Measurements from ENCODE around the gene TSPAN18.

Gene TSPAN18

DNA sequence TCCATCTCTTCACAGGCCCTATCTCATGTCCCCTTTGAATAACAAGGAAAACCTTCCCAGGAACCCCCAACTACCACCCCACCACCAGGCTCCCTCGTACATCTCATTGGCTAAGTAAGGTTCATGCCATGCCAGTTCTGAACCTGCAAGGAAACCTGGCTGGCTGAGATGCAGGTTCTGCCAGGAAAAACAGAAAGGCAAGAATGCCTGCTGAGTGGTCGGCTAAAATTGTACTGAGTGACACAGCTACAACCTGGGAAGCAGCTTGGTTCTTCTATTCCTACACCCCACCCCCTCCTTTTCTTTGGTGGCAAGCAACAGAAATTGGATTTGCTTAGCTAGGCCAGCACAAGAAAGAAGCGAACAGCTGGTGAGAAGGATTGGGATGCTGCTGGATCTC is 36.1 kb upstream of the TSPAN18 start:
- in situ Hi-C loops (cut with MboI; ENCODE audit: low pct_unique_long_range_greater_than_20kb, low sequenced_read_pairs, unreplicated experiment), result no loop called here
- TF ChIP-seq, protein P1, sequence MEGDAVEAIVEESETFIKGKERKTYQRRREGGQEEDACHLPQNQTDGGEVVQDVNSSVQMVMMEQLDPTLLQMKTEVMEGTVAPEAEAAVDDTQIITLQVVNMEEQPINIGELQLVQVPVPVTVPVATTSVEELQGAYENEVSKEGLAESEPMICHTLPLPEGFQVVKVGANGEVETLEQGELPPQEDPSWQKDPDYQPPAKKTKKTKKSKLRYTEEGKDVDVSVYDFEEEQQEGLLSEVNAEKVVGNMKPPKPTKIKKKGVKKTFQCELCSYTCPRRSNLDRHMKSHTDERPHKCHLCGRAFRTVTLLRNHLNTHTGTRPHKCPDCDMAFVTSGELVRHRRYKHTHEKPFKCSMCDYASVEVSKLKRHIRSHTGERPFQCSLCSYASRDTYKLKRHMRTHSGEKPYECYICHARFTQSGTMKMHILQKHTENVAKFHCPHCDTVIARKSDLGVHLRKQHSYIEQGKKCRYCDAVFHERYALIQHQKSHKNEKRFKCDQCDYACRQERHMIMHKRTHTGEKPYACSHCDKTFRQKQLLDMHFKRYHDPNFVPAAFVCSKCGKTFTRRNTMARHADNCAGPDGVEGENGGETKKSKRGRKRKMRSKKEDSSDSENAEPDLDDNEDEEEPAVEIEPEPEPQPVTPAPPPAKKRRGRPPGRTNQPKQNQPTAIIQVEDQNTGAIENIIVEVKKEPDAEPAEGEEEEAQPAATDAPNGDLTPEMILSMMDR (IDR thresholded peaks at IDR 0.05; ENCODE audit: extremely low read depth, insufficient read depth, missing control alignments), result no peak
- DNase-seq (ENCODE audit: low spot score), result no peak

DNA sequence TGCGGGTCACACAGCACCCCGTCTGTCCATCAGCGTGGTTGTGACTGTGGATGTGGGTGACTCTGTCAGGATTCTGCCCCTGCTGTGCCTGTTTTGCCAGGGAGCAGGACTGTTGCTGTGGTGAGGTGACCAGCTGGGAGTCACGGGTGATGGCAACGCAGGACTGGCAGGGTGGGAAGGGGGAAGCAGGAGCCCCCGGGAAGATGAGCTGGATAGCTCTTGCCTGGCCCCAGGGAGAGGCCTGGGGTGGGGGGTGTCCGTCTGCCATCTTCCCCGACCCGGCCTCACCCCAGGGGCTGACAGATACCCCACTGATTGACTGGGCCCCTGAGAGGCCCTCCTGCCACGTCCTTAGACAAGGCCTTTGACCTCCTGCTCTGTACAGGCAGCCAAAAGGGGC is 34.3 kb upstream of the TSPAN18 start:
- TF ChIP-seq, protein P1 (IDR thresholded peaks at IDR 0.05; ENCODE audit: extremely low read depth, insufficient read depth, missing control alignments), result no peak
- in situ Hi-C loops (cut with MboI; ENCODE audit: low pct_unique_long_range_greater_than_20kb, low sequenced_read_pairs, unreplicated experiment), result no loop called here
- DNase-seq (ENCODE audit: low spot score), result no peak

DNA sequence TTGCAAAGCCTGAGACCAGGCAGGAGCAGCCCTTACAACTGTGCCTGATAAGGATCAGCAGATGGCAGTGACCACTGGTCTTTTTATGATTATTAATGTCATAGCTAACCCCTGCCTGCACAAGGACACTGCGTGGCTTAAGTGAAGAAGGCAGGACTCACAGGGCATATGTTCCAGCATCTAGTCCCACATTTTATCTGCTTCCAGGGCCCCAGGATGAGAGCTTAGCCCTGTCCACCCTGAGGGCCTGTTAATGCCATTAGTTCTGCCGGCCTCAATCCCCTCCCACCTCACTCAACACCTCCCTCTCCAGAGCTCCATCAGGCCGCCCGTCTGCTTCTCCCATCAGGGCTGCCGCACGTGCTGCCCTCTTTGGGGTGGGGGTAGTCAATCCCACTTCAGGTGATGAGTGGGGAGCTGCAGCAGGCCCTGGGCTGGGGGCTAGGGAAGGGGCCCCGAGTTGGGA is 33.1 kb upstream of the TSPAN18 start:
- no peak for DNase-seq (ENCODE audit: low spot score)
- TF ChIP-seq, protein P1 (IDR thresholded peaks at IDR 0.05; ENCODE audit: extremely low read depth, insufficient read depth, missing control alignments), result no peak
- in situ Hi-C loops (cut with MboI; ENCODE audit: low pct_unique_long_range_greater_than_20kb, low sequenced_read_pairs, unreplicated experiment), result no loop called here

DNA sequence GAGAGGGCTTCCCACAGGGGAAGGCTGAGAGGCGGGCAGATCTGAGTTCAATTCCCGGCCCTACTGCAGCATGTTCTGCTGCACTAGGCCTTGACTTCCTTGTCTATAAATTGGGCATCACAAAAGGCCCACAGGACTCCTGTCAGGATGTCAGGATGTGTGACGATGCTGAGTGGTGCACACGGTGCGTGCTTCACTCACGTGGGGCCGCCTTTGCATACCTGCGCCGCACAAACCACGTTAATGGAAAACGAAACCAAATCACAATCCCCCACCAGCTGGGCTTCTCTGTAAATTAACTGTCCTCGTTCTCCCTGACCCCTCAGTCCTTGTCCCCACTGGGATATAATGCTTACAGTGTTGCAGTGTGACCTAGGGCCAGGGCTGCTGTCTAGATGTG is 32.3 kb upstream of the TSPAN18 start:
- TF ChIP-seq, protein P1 (IDR thresholded peaks at IDR 0.05; ENCODE audit: extremely low read depth, insufficient read depth, missing control alignments), result no peak
- DNase-seq (ENCODE audit: low spot score), result no peak
- in situ Hi-C loops (cut with MboI; ENCODE audit: low pct_unique_long_range_greater_than_20kb, low sequenced_read_pairs, unreplicated experiment), result no loop called here

DNA sequence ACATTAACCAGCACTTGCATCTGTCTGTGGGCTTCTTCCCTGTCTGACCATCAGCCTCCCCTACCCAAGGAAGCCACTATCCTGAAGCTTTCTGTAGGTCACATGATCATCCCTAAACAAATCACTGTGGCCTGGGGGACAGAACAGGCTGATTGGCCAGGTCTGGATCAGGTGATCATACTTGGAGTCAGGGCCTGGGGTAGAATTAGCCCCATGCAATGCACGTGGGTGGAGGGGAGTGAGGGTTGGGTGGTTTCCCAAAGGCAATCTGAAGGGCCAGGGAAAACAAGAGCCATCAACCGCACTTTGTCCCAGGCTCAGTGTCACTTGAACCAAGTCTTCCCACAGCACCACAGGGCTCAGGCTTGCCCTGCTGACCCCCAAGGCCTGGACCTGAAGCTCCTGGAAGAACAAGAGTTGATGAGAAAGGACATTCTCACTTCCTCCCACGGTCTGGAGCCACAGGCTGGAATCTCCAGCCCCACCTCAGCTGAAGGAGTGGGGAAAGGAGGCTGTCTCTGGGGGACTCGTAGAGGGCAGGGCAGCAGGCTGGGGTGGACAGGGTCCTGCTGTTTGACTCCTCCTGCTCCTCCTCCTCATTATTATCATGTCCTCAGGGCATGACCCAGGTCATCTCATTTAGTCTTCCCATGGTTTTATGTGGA is 31.5 kb upstream of the TSPAN18 start:
- TF ChIP-seq, protein P1 (IDR thresholded peaks at IDR 0.05; ENCODE audit: extremely low read depth, insufficient read depth, missing control alignments), result no peak
- in situ Hi-C loops (cut with MboI; ENCODE audit: low pct_unique_long_range_greater_than_20kb, low sequenced_read_pairs, unreplicated experiment), result no loop called here
- DNase-seq (ENCODE audit: low spot score), result no peak

DNA sequence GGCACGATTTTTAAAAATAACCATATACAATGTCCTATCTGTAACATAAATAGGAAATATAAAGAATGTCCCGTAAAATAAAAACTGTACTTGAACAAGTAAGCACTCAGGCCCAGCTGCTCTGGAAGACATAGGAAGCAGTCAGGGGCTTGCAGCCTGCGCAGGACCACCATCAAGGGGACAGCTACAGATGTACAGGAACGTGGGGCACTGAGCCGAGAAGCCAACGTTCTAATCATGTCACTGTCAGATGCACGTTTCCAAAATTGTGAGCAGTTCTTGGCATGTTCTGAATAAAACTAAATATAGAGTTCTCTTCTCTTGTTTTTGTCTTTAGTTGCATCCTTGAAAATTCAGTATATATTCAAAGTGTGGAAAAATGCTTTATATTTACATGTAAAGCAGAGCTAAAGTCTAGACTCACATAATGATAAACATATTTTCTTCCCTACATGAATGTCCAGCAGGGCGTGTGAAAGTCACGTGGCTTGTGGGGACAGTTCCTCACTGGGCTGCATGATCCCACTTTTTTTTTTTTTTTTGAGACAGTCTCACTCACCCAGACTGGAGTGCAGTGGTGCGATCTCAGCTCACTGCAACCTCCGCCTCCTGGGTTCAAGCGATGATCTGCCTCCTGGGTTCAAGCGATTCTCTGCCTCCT is 28.4 kb upstream of the TSPAN18 start:
- TF ChIP-seq, protein P1 (IDR thresholded peaks at IDR 0.05; ENCODE audit: extremely low read depth, insufficient read depth, missing control alignments), result no peak
- in situ Hi-C loops (cut with MboI; ENCODE audit: low pct_unique_long_range_greater_than_20kb, low sequenced_read_pairs, unreplicated experiment), result no loop called here
- DNase-seq (ENCODE audit: low spot score), result no peak

Measured in GM13977 (cell line).